GM12874 (cell line): ENCODE results near the gene MUC5B.

Experiments used
- TF ChIP-seq, protein P1 (sequence below): IDR thresholded peaks from 2 replicates; pipeline ENCODE4 v1.5.1; 2011; ENCODE audit warnings: low read depth, mild to moderate bottlenecking, control low read depth, low read length, moderate library complexity; ENCODE audit not compliant: insufficient read depth

MUC5B gene

DNA sequence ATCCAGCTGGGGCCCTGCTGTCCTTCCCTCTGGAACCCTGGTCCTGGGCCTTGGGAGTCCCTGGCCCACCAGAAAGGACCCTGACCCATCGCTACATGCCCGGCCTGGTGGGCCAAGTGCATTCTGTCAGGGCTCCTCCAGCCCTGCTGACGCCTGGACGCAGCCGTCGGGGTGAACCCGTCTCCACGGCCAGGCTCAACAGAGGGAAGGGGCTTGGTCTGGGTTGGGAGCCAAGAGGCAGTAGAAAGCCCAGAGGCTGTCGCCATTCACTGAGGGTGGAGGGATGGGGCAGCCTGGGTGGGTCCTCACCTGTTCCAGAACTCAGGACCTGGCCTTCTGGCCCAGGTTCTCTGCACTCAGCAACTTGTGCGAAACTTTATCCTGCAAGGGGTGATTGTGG is 47.6 kb downstream of the MUC5B start:
- TF ChIP-seq, protein P1, sequence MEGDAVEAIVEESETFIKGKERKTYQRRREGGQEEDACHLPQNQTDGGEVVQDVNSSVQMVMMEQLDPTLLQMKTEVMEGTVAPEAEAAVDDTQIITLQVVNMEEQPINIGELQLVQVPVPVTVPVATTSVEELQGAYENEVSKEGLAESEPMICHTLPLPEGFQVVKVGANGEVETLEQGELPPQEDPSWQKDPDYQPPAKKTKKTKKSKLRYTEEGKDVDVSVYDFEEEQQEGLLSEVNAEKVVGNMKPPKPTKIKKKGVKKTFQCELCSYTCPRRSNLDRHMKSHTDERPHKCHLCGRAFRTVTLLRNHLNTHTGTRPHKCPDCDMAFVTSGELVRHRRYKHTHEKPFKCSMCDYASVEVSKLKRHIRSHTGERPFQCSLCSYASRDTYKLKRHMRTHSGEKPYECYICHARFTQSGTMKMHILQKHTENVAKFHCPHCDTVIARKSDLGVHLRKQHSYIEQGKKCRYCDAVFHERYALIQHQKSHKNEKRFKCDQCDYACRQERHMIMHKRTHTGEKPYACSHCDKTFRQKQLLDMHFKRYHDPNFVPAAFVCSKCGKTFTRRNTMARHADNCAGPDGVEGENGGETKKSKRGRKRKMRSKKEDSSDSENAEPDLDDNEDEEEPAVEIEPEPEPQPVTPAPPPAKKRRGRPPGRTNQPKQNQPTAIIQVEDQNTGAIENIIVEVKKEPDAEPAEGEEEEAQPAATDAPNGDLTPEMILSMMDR, result no peak

DNA sequence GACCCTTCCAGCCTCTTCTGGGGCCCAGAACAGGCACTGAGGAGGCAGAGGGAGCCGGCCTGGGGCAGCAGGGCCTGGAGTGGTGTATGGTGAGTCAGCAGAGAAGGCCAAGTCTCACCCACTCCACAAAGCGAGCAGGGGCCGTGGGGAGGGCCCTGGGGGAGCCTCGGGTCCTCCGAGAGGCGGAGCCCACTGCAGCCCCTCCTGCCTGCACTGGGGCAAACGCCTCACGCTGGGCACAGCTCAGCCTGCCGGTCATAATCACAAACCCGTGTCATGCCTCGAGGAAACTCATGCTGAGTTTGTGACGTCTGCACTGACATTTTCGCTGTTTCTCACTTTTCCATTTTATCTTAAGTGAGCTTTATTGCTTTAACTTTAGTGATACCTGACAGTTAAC is 48.1 kb downstream of the MUC5B start:
- TF ChIP-seq, protein P1, result no peak

DNA sequence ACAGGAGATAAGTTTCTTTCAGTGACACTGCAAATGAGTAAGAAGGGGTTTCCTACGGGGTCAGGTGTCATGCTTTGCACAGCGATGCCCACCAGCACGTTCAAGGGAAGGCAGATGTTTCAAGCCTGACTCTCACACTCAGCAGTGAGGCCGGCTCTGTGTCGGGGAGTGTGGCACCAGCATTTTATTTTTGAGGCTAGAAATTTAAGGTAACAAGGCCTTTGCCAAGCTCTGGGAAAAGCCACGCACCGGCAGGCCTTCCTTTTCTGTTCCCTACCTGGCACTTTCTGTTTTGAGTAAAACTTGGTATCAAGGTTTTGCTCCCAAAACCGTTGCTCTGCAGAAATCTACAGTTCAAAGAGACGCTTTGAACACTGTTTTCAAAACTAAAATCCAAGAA is 48.5 kb downstream of the MUC5B start:
- TF ChIP-seq, protein P1, result no peak

DNA sequence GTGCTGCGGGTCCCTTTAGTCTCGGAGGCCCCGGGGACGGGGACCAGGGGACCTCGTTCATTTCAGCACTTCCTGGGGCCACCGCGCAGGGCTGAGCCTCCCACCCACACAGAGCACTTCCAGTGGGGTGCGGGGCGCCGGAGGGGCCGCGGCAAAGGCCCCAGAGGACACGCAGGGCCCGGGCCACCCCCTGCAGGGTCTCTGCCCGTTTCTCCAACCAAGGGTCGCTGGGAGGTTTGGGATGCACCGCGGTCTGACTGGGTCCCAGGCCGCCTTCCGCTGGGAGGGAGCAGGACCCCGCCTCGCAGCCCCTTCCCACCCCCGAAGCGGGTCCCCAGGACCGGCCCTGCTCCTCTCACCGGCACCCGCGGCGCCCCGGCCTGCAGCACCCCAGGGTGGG is 49.1 kb downstream of the MUC5B start:
- TF ChIP-seq, protein P1, result no peak

DNA sequence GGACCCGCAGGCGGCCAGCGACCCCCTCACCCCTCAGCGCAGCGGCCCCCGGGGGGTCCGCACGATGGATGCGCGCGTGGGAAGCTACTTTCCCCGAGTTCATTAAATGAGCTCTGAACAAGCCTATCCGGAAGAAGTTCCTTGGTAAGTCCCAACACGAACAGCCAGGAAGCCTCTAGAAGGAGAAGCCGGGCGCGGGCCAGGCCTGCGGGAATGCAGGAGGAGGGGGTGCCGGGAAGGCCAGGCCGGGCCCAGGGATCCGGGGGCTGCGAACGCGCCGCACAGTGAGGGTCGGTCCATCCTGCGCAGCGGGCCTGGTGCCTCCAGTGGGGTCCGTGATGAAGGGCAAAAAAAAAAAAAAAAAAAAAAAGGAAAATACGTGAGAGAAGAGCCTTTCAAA is 49.7 kb downstream of the MUC5B start:
- TF ChIP-seq, protein P1, result no peak

DNA sequence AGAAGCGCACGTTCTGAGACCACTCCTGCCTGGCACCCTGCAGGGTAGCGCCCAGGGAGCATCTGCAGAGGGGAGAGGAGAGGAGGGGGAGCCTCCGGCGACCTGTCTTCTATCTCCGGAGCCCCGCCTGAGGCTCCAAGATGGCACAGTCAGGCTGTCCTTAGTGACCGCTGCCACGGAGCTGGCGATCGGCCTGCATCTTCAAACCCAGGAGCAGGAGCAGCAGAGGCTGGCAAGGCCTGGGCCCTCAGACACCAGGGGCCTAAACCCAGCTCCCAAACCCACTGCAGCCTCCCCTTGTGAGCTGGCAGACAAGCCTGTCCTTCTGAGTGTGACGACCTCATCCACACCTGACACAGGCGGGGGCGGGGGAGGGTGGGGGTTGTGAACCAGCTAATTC is 51.6 kb downstream of the MUC5B start:
- TF ChIP-seq, protein P1, result no peak

DNA sequence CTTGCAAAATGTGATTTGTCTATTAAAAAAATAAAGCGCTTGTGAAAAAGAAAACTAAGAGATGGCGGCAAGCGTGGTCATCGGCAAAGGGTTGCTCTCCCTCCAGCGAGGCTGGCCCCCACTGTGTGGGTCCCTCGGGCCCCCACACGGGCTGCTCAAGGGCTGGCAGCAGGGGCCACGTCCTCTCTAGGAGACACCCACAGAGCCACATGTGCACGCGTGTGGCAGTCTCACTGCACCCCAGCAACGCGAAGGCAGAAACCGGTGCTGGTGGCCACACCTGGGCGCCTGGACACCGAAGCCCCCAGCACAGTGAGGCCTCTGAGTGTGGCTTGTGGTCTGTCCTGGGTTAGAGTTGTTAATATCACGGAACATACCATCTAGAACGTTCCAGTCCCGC is 52.2 kb downstream of the MUC5B start:
- TF ChIP-seq, protein P1, result no peak

DNA sequence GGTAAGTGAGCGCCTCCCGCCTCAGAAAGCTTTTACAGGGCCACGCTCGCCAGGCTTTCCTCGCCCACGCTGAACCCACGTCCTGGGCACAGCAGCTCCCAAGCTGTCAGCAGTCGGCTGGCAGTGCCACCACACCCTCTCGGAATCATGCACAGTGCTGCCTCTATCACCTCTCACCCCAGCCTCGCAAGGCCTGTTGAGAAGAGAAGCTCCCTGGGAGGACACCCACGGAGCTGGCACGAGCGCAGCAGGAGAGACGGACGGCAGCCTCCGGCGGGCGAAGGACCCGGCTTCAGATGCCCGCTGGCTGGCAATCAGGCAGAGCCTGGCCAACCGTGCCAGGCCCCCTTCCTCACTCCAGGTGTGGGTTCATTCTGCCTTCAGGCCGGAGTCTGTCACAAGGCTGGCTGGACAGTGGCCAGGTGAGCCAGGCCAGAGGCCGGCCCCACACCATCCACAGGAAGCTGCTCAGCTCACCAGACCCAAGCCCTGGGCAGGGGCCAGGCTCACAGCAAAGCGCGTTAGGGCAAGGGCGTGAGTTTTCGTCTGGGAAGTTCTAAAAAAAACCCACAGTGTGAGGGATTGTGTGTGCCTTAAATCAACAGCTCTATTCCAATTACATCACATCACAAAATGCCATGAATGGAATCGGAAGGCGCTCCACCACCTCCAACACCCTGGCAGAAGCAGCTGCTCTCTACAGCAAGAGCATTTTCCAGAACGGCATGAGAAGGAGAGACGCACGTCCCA is 53.4 kb downstream of the MUC5B start:
- TF ChIP-seq, protein P1, result no peak
